Pulmonary artery endothelial cell (primary cell): ENCODE results near the gene ASPHD1. TPM values are rescaled to one million over a fixed set of nuclear protein-coding genes. Genes with fewer than 3 reads are reported as not detected.
"Not testable (repeated sequence)": the region's sequence is repeated elsewhere in the genome, so short reads cannot be mapped to it uniquely, and the experiment has no call there.

Experiments
- DNase-seq: peaks from one replicate; pipeline ENCODE4 v3.0.0-alpha.2; 2011; ENCODE audit warnings: low read depth, low spot score
- total RNA-seq: library from RNA; depleted of rRNA; stranded (reverse); fragments of >200 nt; gene quantifications from 2 replicates; pipeline ENCODE4 v1.2.3, GENCODE V29; 2014

ASPHD1 gene, protein sequence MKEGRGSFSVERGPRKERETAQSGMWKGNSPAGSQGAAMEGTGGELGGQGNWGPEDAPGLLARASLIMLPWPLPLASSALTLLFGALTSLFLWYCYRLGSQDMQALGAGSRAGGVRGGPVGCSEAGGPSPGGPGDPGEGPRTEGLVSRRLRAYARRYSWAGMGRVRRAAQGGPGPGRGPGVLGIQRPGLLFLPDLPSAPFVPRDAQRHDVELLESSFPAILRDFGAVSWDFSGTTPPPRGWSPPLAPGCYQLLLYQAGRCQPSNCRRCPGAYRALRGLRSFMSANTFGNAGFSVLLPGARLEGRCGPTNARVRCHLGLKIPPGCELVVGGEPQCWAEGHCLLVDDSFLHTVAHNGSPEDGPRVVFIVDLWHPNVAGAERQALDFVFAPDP
- 0.63 and 1.3 TPM in 2 replicates for total RNA-seq

GRCh38 chr16:29900102-29900887 is at the start of gene ASPHD1:
Gene ASPHD1 (plus strand): TSS chr16:29900488. CDS start chr16:29900972, 484 bp downstream.
- no peak for DNase-seq

DNA sequence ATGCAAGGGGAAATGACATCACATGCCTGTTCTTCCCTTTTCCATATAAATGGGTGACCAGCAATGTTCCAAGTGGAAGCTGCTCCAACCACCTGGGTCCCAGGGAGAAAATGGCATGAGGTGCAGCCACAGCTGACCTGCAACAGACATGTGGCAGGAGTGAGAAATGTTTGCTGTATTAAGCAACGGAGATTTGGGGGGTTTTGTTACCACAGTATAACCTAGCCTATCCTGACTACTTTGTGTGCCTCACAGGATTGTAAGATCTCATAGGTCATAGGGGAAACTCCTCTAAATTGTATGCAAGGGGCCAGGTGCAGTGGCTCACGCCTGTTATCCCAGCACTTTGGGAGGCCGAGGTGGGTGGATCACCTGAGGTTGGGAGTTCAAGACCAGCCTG is 49.3 kb upstream of the ASPHD1 start:
- no peak for DNase-seq

DNA sequence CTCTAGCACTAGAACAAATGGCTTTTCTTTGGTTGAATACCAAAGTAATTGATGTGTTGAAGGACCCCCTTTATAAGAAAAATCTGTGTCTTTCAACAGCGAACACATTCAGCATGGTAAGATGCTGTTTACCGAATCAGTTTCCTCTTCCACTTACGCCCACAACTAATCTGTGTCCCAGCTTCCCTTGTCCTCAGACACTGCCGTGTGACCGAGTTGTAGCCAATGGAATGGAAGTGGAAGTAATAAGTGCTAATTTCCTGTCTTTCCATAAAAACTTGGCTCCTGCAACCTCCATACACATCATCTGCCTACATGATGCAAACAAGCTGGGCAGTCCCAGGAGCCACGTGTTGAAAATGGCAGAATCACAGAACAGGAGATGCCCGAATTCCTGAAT is 47.6 kb upstream of the ASPHD1 start:
- peak; percentile 64 for DNase-seq

DNA sequence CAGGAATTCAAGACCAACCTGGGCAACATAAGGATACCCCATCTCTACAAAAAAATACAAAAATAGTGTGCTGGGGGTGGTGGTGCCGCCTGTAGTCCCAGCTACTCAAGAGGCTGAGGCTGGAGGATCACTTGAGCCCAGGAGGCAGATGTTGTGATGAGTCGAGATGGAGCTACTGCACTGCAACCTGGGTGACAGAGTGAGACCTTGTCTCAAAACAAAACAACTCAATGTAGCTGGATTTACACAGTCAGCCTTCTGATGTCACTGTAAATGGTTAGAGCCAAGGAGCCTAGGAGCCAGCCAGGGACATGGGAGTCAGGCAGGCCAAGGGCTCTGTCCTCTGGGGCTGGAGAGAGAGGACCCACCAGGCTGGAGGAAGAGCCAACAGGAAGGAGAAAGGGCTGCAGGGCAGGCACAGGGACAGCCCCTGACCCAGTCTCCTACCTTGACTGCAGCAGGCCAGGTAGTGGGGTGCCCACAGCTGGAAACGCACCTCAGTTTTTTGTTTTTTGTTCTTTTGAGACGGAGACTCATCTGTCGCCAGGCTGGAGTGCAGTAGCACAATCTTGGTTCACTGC is 45.7 kb upstream of the ASPHD1 start:
- no peak for DNase-seq

- DNase-seq: no peak
These were observed 43.0 kb upstream of the ASPHD1 start for GRCh38 chr16:29857133-29857760.

GRCh38 chr16:29858149-29858849 is 42.0 kb upstream of the ASPHD1 start:
- no peak for DNase-seq

- no peak for DNase-seq
These were observed 41.3 kb upstream of the ASPHD1 start for GRCh38 chr16:29858974-29859373.

- no peak for DNase-seq
These were observed 40.1 kb upstream of the ASPHD1 start for GRCh38 chr16:29860218-29860617.

GRCh38 chr16:29862383-29862883 is 37.9 kb upstream of the ASPHD1 start:
- no peak for DNase-seq

GRCh38 chr16:29862884-29863668 is 37.2 kb upstream of the ASPHD1 start, which contains the start of gene CDIPT:
Gene CDIPT (minus strand): TSS chr16:29863226. CDS start chr16:29862857, 369 bp downstream.
- DNase-seq: peak; percentile 93

DNA sequence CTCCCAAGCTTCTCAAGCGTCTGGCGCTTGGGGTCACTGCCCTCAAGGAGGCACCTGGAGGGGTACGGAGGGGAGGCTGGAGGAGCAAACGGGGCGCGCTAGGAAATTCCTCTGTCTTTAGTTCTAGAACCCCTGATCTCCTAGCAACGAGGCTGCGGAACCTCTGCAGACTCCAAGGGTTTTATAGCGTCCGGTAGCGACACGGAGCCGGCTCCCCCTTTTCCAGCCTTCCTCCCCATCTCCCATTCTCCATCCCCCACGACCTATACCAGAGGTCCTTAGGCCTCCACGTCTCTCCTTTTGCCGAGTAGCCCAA is 36.7 kb upstream of the ASPHD1 start:
- DNase-seq: no peak

DNA sequence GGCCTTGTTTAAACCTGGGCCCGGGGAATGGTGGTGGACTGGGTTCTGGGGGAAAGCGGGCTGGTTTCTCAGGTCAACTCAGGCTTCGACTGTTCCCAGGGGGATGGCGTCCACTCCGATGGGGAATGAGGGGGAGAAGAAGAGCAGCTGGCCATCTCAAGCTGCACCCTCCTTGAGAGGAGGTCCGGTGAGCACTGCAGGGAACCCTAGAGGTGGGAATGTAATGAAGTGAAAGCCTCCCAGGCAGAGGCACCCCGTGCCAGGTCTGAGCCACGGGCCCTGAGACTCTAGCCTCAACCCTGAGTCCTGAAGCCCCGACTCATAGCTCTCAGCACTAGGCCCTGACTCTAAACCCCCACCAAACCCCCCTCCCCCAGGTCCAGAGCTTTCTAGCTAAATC is 36.1 kb upstream of the ASPHD1 start:
- no peak for DNase-seq

DNA sequence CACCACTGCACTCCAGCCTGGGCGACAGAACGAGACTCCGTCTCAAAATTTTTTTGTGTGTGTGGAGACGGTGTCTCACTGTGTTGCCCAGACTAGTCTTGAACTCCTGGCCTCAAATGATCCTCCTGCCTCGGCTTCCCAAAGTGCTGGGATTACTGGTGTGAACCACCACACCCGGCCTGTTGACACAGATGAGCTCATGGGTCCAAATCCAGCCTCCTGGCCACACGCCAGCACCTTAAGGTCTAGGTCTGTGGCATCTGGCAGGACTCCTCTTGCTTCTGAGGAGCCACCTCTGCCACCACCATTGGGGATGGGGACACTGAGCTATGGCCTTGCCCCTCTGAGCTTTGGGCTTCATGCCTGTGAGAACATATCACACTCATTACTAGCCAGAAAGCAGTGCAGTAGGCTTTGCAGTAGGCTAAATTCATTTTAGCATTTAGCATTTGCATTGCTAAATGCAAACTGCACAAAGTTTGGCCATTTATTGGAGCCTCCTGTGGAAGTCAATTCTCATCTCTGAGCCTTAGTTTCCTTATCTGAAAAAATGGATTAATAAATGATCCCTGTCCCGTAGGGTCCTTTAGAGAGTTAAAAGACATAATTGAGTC is 31.8 kb upstream of the ASPHD1 start:
- no peak for DNase-seq

DNA sequence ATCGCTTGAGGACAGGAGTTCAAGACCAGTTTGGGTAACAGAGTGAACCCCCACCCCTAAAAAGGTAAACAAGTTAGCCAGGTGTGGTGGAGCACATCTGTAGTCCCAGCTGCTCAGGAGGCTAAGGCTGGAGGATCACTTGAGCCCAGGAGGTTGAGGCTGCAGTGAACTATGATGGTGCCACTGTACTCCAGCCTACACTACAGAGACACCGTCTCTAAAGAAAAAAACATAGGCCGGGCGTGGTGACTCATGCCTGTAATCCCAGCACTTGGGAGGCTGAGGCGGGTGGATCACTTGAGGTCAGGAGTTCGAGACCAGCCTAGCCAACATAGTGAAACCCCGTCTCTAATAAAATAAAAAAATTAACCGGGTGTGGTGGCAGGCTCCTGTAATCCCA is 31.2 kb upstream of the ASPHD1 start:
- not testable (repeated sequence) for DNase-seq

DNA sequence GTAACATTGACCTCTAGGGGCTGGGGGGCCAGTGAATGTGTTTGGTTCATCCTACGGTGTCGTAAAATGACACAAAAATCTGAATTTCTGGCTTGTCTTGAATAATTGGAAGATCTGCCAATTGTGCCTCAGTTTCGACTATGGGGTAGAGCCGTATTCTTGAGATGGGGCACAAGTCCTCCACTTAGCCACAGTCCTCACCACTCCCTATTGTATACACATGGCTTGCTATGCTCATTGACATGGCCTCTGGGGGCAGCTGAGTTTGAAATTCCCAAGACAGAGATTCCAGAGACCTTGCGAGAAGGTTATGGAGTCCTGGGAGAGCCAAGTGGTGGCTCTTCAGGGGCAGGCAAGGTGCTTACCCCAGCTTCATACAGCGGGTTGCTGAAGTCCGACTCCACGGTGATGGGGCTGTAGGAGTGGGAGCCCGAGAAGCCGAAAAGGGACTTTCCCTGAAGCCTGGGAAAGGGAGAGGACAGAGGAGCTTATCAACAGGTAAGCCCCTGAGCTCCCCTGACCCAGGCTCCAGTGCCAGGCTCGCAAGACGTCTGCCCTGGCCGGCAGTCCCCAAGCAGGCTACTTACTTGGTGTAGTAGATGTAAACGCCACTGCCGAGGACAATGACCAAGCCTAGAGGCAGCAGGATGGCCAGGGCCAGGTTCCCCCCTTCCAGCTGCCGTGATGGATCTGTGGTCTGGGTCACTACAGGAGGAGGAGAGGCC is 28.3 kb upstream of the ASPHD1 start:
- DNase-seq: no peak

DNA sequence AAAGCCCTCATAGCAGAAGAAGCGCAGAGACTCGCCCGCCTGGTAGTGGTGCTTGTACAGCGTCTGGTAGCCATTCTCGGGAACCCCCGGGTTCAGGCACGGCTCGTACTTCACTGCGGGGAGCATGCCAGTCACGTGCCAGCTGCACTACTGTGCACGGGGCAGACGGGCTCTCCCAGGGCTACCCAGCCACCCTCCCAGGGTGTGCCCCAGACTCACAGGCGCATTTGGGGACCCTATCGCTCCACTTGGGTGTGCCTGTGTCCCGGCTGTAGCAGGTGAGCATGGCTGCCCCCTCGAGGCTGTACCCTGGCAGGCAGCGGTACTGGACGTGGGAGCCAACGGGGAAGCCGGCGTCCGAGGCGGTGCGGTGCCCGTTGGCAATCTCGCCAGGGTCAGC is 27.0 kb upstream of the ASPHD1 start:
- no peak for DNase-seq

- no peak for DNase-seq
These were observed 25.1 kb upstream of the ASPHD1 start for GRCh38 chr16:29875206-29875605.

GRCh38 chr16:29876217-29876593 is 24.1 kb upstream of the ASPHD1 start:
- DNase-seq: no peak

DNA sequence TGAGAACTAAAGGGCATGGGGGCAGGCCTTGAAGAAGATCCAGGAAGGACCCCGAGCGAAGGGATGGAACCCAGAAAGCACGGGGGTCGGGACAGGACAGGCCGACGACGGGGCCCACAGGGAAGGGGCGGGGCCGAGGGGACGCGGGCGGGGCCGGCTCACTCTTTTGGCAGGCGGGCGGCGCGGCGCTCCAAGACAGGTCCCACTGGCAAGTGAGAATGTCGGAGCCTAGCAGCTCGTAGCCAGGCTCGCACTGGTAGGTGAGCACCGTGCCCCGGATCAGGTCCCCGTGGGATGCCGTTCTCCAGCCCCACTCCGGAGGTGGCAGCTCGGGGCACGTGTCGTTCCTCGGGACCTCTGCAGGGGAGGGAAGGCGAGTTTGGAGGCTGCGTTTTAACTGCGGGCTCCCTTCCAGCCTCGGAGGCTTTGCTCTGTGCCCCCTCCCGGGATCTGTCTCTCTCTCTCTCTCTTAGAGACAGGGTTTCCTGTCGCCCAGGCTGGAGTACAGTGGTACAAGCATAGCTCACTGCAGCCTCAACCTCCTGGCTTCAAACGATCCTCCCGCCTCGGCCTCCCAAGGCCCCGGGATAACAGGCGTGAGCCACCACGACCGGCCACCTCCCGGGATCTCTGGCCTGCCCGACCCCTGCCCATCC is 23.6 kb upstream of the ASPHD1 start:
- DNase-seq: no peak
